K562 (cell line): ENCODE results near the gene STX19. TPM values are rescaled to one million over a fixed set of nuclear protein-coding genes. Genes with fewer than 3 reads are reported as not detected.

Source experiments
- ATAC-seq: fragments of 200-7000 bp; cut with Tn5 transposase; 3 replicates; pipeline ENCODE4 v1.9.1; 2020; ENCODE audit warnings: moderate library complexity
- BruUV-seq: library from RNA; stranded (reverse); fragments of 400-500 nt; replicated peaks from 2 replicates; lab custom pipeline; 2021; lab: Mats Ljungman, UMichigan
- CTCF ChIA-PET: fragments of 300-600 bp; formaldehyde crosslinking; extraction: SDS; loops from one replicate; lab custom pipeline; 2021; ENCODE audit warnings: low intra/inter-chr PET ratio; lab: Yijun Ruan, JAX
- POLR2A ChIA-PET: fragments of 300-600, 350-650 bp; sonication (Branson Sonifier 250); formaldehyde crosslinking; extraction: SDS; loops from one replicate; lab custom pipeline; 2021; ENCODE audit warnings: antibody characterized with exemption, inconsistent platforms; lab: Yijun Ruan, JAX
- DNase-seq, 4 experiments: peaks; one replicate each; pipeline versions ENCODE4 v3.0.0 to v3.0.0-alpha.2; 2011 to 2018; ENCODE audit warnings: low spot score in 3 of 4, mixed read lengths in 3 of 4; ENCODE audit errors: extremely low read depth in 1 of 4
- FAIRE-seq: peaks from 2 replicates; lab custom pipeline; 2011; peaks lifted over from hg19 to GRCh38; lab: Jason Lieb, UNC
- H2AFZ ChIP-seq: 2 replicates; pipeline ENCODE4 v1.6.0; 2011; ENCODE audit warnings: low read depth, low read length, control low read depth, inconsistent platforms
- H3K27ac ChIP-seq: fragments of 200-600 bp; 3 replicates; pipeline ENCODE4 v1.8.0; 2011; ENCODE audit warnings: low read depth, mild to moderate bottlenecking, control low read depth, inconsistent platforms, low read length, moderate library complexity, mixed read lengths; ENCODE audit errors: extremely low read depth
- H3K27me3 ChIP-seq, 2 experiments: fragments of 300-600 bp in 1 of 2; 2 replicates in 1 of 2; 3 replicates in 1 of 2; pipeline versions ENCODE4 v1.6.0 to v1.8.0; 2011; ENCODE audit warnings: inconsistent platforms in 2 of 2, low read length in 2 of 2, mild to moderate bottlenecking in 1 of 2, mixed read lengths in 1 of 2, moderate library complexity in 1 of 2; ENCODE audit not compliant: control insufficient read depth in 2 of 2, insufficient read depth in 2 of 2
- H3K36me3 ChIP-seq: fragments of 300-600 bp; 3 replicates; pipeline ENCODE4 v1.8.0; 2011; ENCODE audit warnings: mild to moderate bottlenecking, low read length, inconsistent platforms; ENCODE audit not compliant: control insufficient read depth, insufficient read depth
- H3K4me1 ChIP-seq, 2 experiments: fragments of 200-600 bp in 1 of 2; replicated peaks in 1 of 2; 2 replicates in 1 of 2; 3 replicates in 1 of 2; pipeline versions ENCODE4 v1.5.1 to v1.8.0; 2011; ENCODE audit warnings: inconsistent platforms in 2 of 2, low read length in 2 of 2, mild to moderate bottlenecking in 1 of 2, mixed read lengths in 1 of 2, moderate library complexity in 1 of 2; ENCODE audit not compliant: control insufficient read depth in 2 of 2, insufficient read depth in 2 of 2
- H3K4me2 ChIP-seq: 2 replicates; pipeline ENCODE4 v1.6.1; 2011; ENCODE audit warnings: low read length, control low read depth, inconsistent platforms, mixed read lengths; ENCODE audit not compliant: insufficient read depth
- H3K4me3 ChIP-seq: fragments of 200-600 bp; sonication (generic), shearing (Covaris generic); 2 replicates; pipeline ENCODE4 v1.5.1; 2016; ENCODE audit warnings: control low read depth, inconsistent platforms
- H3K79me2 ChIP-seq: fragments of 200-600 bp; 3 replicates; pipeline ENCODE4 v1.8.0; 2011; ENCODE audit warnings: low read length, inconsistent platforms; ENCODE audit not compliant: control insufficient read depth, insufficient read depth
- H3K9ac ChIP-seq, 2 experiments: 2 replicates each; pipeline versions ENCODE4 v1.6.0 to v1.6.1; 2011; ENCODE audit warnings: low read depth in 2 of 2, low read length in 2 of 2, control low read depth in 1 of 2, inconsistent platforms in 1 of 2, mild to moderate bottlenecking in 1 of 2, mixed read lengths in 1 of 2; ENCODE audit not compliant: insufficient read depth in 1 of 2
- H3K9me1 ChIP-seq: one replicate; pipeline ENCODE4 v1.6.0; 2011; ENCODE audit warnings: inconsistent platforms, mild to moderate bottlenecking, low read length, moderate library complexity; ENCODE audit not compliant: control insufficient read depth, insufficient read depth
- H3K9me3 ChIP-seq: replicated peaks from 2 replicates; pipeline ENCODE4 v1.5.1; 2011; ENCODE audit warnings: low read depth, low read length, inconsistent platforms; ENCODE audit not compliant: control insufficient read depth, insufficient read depth
- H4K20me1 ChIP-seq: replicated peaks from 2 replicates; pipeline ENCODE4 v1.6.1; 2011; ENCODE audit warnings: low read length, inconsistent platforms, mixed read lengths; ENCODE audit not compliant: control insufficient read depth, insufficient read depth
- ZNF696 ChIP-seq: fragments of 250-450 bp; sonication (Bioruptor Pico); conservative IDR thresholded peaks from 2 replicates; pipeline ENCODE4 v1.4.0; 2020; ENCODE audit warnings: mild to moderate bottlenecking, moderate library complexity
- whole genome bisulfite sequencing: fragments of 100-300 bp; shearing (Covaris generic); methylation state at CpG from one replicate; pipeline ENCODE4 v1.1.6; 2016; ENCODE audit warnings: low coverage, mixed read lengths; ENCODE audit not compliant: insufficient coverage; ENCODE audit errors: missing lambda C conversion rate; 5-methylcytosine and 5-hydroxymethylcytosine counted together
- in situ Hi-C: fragments of 300-500 bp; cut with MboI; formaldehyde crosslinking; loops from 4 replicates; pipeline ENCODE4 v1.15.0; 2018; ENCODE audit warnings: inconsistent platforms, mixed read lengths
- intact Hi-C: fragments of 100-400 bp; cut with micrococcal nuclease; formaldehyde crosslinking; loops from 2 replicates; pipeline ENCODE4 v1.14.2; 2022
- polyA plus RNA-seq, 8 experiments: library from polyadenylated mRNA; depleted of rRNA in 4 of 8; stranded (reverse) in 5 of 8; unstranded in 3 of 8; fragments of >200 nt; fragmentation: Nextera tagmentation in 2 of 8; fragmentation: Illumina TruSeq in 1 of 8; extraction: Ambion mirVana in 2 of 8; extraction: Trizol in 1 of 8; gene quantifications; 2 replicates each; pipeline versions ENCODE4 v1.2.1 to v1.2.3, GENCODE V29; 2011 to 2014; ENCODE audit warnings: inconsistent platforms in 1 of 8, missing spikeins in 1 of 8
- total RNA-seq, 7 experiments: library from RNA; depleted of rRNA in 6 of 7; stranded (reverse); fragments of >200 nt in 6 of 7; fragmentation: Illumina TruSeq in 2 of 7; extraction: Trizol in 2 of 7; gene quantifications; 2 replicates each; pipeline versions ENCODE4 v1.2.1 to v1.2.3, GENCODE V29; 2011 to 2021; ENCODE audit warnings: low replicate concordance in 1 of 7
- TF ChIP-seq, protein P1 (sequence below): IDR thresholded peaks from 2 replicates; pipeline ENCODE4 v1.6.1; 2012; ENCODE audit warnings: low read depth, low read length, improper control_type of control experiment, borderline replicate concordance
- TF ChIP-seq, protein P2 (sequence below): IDR thresholded peaks from 3 replicates; pipeline ENCODE4 v1.6.1; 2011; ENCODE audit warnings: borderline replicate concordance, mild to moderate bottlenecking, moderate library complexity; ENCODE audit not compliant: insufficient read length; ENCODE audit errors: extremely low read depth
- TF ChIP-seq, protein P3 (sequence below): fragments of 450-650 bp; formaldehyde crosslinking; IDR thresholded peaks from 2 replicates; pipeline ENCODE4 v1.4.0; 2022; ENCODE audit warnings: missing genetic modification characterization

Gene STX19
- total and polyA plus RNA-seq, 9 of the 15 experiments (the other 6 are each of a cell fraction or from before 2014, with no cell fraction given): 0.04 TPM; not detected in 8

DNA sequence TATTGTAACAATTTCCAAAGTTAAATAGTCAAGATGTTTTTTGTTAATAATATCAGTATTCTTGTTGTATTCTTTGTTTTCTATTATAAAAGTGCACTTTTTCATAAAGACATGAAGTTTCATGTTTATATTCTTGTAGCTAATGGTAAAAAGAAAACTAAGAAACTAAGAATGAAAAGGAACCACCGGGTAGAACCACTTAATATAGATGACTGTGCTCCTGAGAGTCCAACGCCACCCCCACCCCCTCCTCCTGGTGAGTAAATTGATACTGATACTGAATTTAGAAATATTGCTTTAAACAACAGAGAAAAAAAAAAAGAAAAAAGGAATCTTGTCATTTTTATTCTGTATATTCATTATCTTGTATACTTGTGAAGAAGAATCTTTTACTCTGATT lies 20.9 kb upstream of the STX19 start:
- Histone ChIP-seq H4K20me1 (no peaks in the 10 kb centered on the region), H3K4me1 (no peaks in the 10 kb centered on the region), H3K79me2 (no peaks in the 10 kb centered on the region), H3K9me3 (no peaks in the 10 kb centered on the region), H3K9me1 (no peaks in the 10 kb centered on the region), H3K4me2 (no peak overlapping the region), H3K27me3 (no peaks in the 10 kb centered on the region), H2AFZ (no peak overlapping the region), H3K4me3 (no peak overlapping the region), H3K9ac (no peak overlapping the region), H3K36me3 (peaks cover 8% of the 10 kb centered on the region; the same call in 1 of the 3 replicates), H3K27ac (no peak overlapping the region)
- whole genome bisulfite sequencing: 86% methylated on average over 2 of the region's 2 CpGs
- FAIRE-seq: no peak
- intact Hi-C loops: no loop called here
- no peak for ATAC-seq
- ChIA-PET POLR2A (no interaction called here), CTCF (no interaction called here)
- no TSS peak for BruUV-seq
- DNase-seq: no peak
- in situ Hi-C loops: no loop called here
- TF ChIP-seq ZNF696 (CRISPR knock-in tag): no peak
- TF ChIP-seq, protein P1, sequence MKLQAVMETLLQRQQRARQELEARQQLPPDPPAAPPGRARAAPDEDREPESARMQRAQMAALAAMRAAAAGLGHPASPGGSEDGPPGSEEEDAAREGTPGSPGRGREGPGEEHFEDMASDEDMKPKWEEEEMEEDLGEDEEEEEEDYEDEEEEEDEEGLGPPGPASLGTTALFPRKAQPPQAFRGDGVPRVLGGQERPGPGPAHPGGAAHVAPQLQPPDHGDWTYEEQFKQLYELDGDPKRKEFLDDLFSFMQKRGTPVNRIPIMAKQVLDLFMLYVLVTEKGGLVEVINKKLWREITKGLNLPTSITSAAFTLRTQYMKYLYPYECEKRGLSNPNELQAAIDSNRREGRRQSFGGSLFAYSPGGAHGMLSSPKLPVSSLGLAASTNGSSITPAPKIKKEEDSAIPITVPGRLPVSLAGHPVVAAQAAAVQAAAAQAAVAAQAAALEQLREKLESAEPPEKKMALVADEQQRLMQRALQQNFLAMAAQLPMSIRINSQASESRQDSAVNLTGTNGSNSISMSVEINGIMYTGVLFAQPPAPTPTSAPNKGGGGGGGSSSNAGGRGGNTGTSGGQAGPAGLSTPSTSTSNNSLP: no peak
- TF ChIP-seq, protein P2, sequence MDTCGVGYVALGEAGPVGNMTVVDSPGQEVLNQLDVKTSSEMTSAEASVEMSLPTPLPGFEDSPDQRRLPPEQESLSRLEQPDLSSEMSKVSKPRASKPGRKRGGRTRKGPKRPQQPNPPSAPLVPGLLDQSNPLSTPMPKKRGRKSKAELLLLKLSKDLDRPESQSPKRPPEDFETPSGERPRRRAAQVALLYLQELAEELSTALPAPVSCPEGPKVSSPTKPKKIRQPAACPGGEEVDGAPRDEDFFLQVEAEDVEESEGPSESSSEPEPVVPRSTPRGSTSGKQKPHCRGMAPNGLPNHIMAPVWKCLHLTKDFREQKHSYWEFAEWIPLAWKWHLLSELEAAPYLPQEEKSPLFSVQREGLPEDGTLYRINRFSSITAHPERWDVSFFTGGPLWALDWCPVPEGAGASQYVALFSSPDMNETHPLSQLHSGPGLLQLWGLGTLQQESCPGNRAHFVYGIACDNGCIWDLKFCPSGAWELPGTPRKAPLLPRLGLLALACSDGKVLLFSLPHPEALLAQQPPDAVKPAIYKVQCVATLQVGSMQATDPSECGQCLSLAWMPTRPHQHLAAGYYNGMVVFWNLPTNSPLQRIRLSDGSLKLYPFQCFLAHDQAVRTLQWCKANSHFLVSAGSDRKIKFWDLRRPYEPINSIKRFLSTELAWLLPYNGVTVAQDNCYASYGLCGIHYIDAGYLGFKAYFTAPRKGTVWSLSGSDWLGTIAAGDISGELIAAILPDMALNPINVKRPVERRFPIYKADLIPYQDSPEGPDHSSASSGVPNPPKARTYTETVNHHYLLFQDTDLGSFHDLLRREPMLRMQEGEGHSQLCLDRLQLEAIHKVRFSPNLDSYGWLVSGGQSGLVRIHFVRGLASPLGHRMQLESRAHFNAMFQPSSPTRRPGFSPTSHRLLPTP: no peak
- TF ChIP-seq, protein P3, sequence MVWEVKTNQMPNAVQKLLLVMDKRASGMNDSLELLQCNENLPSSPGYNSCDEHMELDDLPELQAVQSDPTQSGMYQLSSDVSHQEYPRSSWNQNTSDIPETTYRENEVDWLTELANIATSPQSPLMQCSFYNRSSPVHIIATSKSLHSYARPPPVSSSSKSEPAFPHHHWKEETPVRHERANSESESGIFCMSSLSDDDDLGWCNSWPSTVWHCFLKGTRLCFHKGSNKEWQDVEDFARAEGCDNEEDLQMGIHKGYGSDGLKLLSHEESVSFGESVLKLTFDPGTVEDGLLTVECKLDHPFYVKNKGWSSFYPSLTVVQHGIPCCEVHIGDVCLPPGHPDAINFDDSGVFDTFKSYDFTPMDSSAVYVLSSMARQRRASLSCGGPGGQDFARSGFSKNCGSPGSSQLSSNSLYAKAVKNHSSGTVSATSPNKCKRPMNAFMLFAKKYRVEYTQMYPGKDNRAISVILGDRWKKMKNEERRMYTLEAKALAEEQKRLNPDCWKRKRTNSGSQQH (CRISPR knock-in tag): no peak
